Measurements from ENCODE around the gene GCHFR. TPM values are rescaled to one million over a fixed set of nuclear protein-coding genes. Genes with fewer than 3 reads are reported as not detected.

GCHFR gene
- total RNA-seq, 1 donor from 2014 or later, result 12.4 TPM

DNA sequence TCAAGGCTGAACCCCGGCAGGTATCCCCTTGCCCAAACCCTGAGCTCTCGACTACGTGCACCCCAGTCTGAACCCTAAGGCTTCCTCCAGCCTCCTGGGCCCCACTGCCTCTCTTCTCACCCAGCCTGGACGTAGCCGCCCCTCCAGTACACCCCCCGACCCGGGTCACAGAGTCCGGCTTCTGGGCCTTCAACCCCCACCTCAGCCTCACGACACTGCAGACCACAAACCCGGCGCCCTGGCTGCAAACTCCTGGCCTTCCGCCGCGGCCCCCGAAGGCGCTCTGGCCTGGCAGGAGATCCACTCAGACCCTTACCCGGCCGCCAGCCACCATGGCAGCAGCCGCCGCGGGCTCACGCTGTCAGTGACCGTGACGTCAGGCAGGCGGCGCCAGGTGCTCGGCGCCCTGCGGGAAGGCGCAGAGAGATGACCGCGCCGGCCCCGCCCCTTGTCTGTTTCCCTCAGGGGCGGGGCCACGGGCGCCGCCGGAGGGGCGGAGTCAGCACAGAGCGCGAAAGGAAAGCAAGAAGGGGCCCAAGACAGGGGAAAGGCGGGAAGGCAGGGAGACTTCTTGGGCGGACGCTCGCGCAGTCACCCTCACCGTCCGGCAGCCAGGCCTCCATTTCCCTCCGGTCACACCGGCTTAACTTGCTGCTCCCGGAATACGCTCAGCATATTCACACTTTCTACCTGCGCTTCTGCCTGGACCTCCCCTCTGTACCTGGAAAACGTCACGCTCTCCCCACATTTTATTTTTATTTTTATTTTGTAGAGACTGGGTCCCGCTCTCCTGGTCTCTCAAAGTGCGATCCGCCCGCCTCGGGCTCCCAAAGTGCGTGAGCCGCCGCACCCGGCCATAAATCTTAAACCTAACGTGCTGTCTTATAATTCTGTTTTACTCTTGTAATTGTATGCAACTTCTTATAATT lies 8.7 kb upstream of the GCHFR start, which contains the start of gene RMDN3:
Gene RMDN3 (minus strand): TSS at position 372 of the 929 bp plus-strand sequence. CDS start 471 bp downstream, outside the sequence.
- peak; percentile 77 for DNase-seq (ENCODE audit: low read depth)
- Histone ChIP-seq H3K4me3 (ENCODE audit: low read depth, low read length) (peak within 1 kb of the TSS; percentile 74), H3K27me3 (ENCODE audit: control insufficient read depth, insufficient read depth, low read length) (no peaks in the 10 kb centered on the region), H3K36me3 (ENCODE audit: control insufficient read depth, insufficient read depth, low read length) (peaks cover 11% of the 10 kb centered on the region)
- TF ChIP-seq CTCF (IDR thresholded peaks at IDR 0.05; ENCODE audit: insufficient read depth, low read length, severe bottlenecking), result no peak
- no peak for FAIRE-seq

- no peak for TF ChIP-seq CTCF (IDR thresholded peaks at IDR 0.05; ENCODE audit: insufficient read depth, low read length, severe bottlenecking)
- peak overlapping the region; percentile 74 for H3K4me3 ChIP-seq (ENCODE audit: low read depth, low read length)
- FAIRE-seq, result no peak
Observed at GRCh38 chr15:40755812-40756208, 8.1 kb upstream of the GCHFR start.

DNA sequence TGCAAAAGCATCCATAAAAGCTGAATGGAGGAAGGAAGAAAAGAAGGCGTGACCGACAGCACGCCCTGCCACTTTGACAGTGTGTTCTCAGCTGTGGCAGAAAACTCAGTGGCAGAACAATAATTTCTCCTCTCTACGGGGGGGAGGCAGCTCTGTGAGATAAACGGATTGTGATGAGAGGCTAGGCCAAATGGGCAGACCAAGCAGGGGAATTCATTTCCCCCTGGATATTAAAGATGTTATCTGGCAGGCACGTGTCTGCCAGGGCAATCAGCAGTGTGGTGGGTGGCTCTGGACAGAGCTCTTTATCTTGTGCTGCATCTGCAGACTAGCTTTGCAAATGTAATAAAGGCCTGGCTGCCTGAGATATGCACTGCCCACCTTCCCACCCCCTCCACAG lies 6.9 kb upstream of the GCHFR start:
- no peaks in the 10 kb centered on the region for H3K27me3 ChIP-seq (ENCODE audit: control insufficient read depth, insufficient read depth, low read length)
- TF ChIP-seq CTCF (IDR thresholded peaks at IDR 0.05; ENCODE audit: insufficient read depth, low read length, severe bottlenecking), result no peak
- H3K36me3 ChIP-seq (ENCODE audit: control insufficient read depth, insufficient read depth, low read length), result peaks cover 3% of the 10 kb centered on the region
- FAIRE-seq (no peak), DNase-seq (ENCODE audit: low read depth) (no peak)
- no peak overlapping the region for H3K4me3 ChIP-seq (ENCODE audit: low read depth, low read length)

More at GRCh38 chr15:40755812-40756208, 8.1 kb upstream of the GCHFR start:
- no peak for DNase-seq (ENCODE audit: low read depth)
- peaks cover 7% of the 10 kb centered on the region for H3K36me3 ChIP-seq (ENCODE audit: control insufficient read depth, insufficient read depth, low read length)
- no peaks in the 10 kb centered on the region for H3K27me3 ChIP-seq (ENCODE audit: control insufficient read depth, insufficient read depth, low read length)

GRCh38 chr15:40759961-40760360 lies 3.9 kb upstream of the GCHFR start:
- FAIRE-seq, result no peak
- DNase-seq (ENCODE audit: low read depth), result no peak
- Histone ChIP-seq H3K27me3 (ENCODE audit: control insufficient read depth, insufficient read depth, low read length) (no peaks in the 10 kb centered on the region), H3K36me3 (ENCODE audit: control insufficient read depth, insufficient read depth, low read length) (no peaks in the 10 kb centered on the region), H3K4me3 (ENCODE audit: low read depth, low read length) (no peak overlapping the region)
- no peak for TF ChIP-seq CTCF (IDR thresholded peaks at IDR 0.05; ENCODE audit: insufficient read depth, low read length, severe bottlenecking)

GRCh38 chr15:40762919-40763800 lies 708 bp upstream of the GCHFR start:
- H3K36me3 ChIP-seq (ENCODE audit: control insufficient read depth, insufficient read depth, low read length), result no peaks in the 10 kb centered on the region
- H3K27me3 ChIP-seq (ENCODE audit: control insufficient read depth, insufficient read depth, low read length), result no peaks in the 10 kb centered on the region
- no peak for DNase-seq (ENCODE audit: low read depth)
- FAIRE-seq, result no peak
- H3K4me3 ChIP-seq (ENCODE audit: low read depth, low read length), result peak overlapping the region; percentile 44
- no peak for TF ChIP-seq CTCF (IDR thresholded peaks at IDR 0.05; ENCODE audit: insufficient read depth, low read length, severe bottlenecking)
